ENCODE measurements around the gene TGFBRAP1.

TGFBRAP1 gene

DNA sequence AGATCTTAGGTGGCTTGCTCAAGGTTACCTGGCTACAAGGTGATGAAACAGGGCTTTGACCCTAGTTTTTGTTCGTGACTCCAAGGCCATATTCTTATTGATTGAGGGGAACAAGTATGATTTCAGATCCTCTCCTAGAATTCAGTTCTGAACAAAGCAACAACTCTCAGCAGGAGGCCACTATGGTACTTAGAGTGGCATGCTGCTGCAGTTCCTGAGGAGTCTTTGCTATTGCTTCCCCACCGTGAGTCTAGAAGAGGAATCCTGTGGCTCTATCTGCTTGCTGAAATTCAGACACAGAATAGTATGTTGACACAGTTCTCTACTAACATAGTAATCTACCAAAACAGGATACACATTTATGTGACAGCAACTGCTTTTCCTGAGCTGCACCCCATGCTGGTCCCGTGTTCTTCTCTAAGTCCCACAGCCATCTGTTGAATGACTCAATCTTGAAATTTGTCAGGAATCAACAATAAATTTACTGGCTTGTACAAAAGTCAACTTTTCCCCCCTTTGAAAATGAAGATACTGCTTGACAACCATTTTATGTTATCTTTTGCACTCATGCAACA is 4.1 kb downstream of the TGFBRAP1 start:
- peak; percentile 30 for DNase-seq (ENCODE audit: low read depth)
- TF ChIP-seq, protein P1, sequence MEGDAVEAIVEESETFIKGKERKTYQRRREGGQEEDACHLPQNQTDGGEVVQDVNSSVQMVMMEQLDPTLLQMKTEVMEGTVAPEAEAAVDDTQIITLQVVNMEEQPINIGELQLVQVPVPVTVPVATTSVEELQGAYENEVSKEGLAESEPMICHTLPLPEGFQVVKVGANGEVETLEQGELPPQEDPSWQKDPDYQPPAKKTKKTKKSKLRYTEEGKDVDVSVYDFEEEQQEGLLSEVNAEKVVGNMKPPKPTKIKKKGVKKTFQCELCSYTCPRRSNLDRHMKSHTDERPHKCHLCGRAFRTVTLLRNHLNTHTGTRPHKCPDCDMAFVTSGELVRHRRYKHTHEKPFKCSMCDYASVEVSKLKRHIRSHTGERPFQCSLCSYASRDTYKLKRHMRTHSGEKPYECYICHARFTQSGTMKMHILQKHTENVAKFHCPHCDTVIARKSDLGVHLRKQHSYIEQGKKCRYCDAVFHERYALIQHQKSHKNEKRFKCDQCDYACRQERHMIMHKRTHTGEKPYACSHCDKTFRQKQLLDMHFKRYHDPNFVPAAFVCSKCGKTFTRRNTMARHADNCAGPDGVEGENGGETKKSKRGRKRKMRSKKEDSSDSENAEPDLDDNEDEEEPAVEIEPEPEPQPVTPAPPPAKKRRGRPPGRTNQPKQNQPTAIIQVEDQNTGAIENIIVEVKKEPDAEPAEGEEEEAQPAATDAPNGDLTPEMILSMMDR (IDR thresholded peaks at IDR 0.05; ENCODE audit: low read length, missing control alignments): no peak
- H3K4me3 ChIP-seq (replicated peaks; ENCODE audit: low read depth, low read length): no peak overlapping the region

DNA sequence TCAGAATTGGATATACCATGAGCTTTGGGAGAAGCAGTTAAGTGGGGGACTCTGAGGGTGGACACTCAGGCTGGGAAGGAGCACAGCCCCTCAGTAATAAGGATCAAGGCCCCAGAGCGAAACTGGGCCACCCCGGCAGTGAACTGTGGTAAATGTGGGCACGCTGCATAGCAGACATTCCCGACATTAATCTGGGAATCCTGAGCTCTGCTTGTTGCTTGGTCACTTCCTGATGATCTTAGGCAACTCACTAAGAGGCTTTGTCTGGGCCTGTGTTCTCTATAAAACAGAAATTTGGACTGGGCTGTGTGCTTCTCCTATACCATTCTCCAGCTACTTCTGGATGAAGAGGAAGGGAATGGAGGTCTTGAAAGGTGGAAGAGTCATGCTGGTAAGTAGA is 4.8 kb downstream of the TGFBRAP1 start:
- no peak overlapping the region for H3K4me3 ChIP-seq (replicated peaks; ENCODE audit: low read depth, low read length)
- peak; percentile 71 for DNase-seq (ENCODE audit: low read depth)
- TF ChIP-seq, protein P1 (IDR thresholded peaks at IDR 0.05; ENCODE audit: low read length, missing control alignments): no peak

DNA sequence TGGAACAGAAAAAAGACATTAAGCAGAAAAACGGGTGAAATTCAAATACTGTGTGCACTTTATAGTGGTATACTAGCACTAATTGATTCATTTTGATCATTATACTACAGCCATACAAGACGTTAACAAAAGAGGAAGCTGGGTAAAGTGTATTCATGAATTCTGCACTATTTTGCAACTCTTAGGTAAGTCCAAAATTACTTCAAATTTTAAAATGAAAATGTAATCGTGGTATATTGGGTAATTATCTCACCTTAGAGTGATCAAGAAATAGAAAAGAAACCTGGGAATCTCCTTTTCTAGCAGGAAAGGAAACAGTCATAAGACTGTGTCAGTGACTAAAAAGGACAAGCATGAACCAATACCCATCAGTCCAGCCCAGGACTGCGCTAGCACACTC is 5.4 kb downstream of the TGFBRAP1 start:
- DNase-seq (ENCODE audit: low read depth): no peak
- TF ChIP-seq, protein P1 (IDR thresholded peaks at IDR 0.05; ENCODE audit: low read length, missing control alignments): no peak
- H3K4me3 ChIP-seq (replicated peaks; ENCODE audit: low read depth, low read length): no peak overlapping the region

DNA sequence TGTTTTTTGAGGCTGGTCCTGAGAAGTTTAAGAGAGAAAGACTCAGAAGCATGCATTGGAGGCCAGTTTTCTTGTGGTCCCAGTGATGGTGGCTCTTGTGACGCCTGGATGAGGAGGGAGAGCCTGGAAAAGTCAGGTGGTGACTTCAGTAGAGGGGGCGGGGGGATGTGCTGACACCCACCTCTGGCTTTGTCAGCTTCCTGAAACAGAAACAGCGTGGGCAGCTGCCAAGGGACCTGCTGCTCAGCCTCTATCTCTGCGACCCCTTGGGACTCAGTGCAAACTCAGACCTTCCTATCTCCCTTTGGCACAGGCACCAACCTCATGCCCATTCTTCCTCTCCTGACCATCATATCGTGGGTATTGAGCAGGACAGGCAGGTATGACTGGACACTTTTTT is 6.4 kb downstream of the TGFBRAP1 start:
- no peak overlapping the region for H3K4me3 ChIP-seq (replicated peaks; ENCODE audit: low read depth, low read length)
- TF ChIP-seq, protein P1 (IDR thresholded peaks at IDR 0.05; ENCODE audit: low read length, missing control alignments): no peak

DNA sequence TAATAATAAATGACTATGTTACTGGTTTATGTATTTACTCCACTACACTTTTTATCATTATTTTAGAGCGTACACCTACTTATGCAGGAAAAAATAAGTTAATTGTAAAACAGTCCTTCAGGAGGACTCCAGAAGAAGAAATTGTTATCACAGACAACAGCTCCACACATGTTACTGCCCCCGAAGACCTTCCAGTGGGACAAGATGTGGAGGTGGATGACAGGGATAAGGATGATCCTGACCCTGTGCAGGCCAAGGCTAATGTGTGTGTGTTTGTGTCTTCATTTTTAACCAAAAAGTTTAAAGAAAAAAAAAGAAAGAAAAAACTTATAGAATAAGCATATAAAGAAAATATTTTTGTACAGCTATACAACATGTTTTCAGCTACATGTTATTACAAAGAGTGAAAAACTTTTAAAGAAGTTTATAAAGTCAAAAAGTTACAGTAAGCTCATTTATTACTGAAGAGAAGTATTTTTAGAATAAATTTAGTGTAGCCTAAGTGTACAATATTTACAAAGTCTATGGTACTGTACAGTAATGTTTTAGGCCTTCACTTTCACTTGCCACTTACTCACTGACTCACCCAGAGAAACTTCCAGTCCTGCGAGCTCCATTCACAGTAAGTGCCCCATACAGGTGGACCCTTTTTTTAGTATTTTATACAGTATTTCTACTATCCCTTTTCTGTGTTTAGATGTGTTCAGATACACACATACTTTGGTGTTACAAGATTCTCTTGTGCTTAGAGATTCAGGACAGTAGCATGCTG is 7.5 kb downstream of the TGFBRAP1 start:
- no peak overlapping the region for H3K4me3 ChIP-seq (replicated peaks; ENCODE audit: low read depth, low read length)
- TF ChIP-seq, protein P1 (IDR thresholded peaks at IDR 0.05; ENCODE audit: low read length, missing control alignments): no peak
- no peak for DNase-seq (ENCODE audit: low read depth)

More for the DNA sequence above, 6.4 kb downstream of the TGFBRAP1 start:
- DNase-seq (ENCODE audit: low read depth): no peak

DNA sequence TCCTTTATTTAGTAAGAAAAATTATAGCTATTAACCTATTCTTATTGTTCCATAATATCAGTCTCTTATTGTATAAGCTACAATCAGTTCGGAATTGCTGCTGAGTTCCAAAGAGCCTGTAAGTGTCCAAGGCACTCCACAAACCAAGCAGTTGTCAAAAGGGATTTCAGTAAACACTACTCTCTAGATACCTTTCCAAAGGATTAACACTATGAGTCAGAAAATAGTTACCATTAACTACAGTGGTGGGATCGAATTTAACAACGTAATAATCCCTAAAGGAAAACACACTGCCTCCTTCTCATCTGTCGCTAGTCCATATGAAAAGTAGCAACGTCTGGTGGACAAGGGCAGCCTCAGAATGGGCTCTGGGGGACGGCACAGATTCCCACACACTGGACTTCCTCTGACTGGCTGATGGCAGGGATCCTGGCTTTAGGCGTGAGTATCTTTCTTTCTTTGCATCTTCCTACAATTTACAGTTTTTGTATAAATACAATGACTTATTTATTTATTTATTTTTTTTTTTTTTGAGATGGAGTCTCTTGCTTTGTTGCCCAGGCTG is 8.8 kb downstream of the TGFBRAP1 start:
- TF ChIP-seq, protein P1 (IDR thresholded peaks at IDR 0.05; ENCODE audit: low read length, missing control alignments): no peak
- H3K4me3 ChIP-seq (replicated peaks; ENCODE audit: low read depth, low read length): no peak overlapping the region
- no peak for DNase-seq (ENCODE audit: low read depth)
